GM19035 (cell line): ENCODE measurements around the gene TDRKH.

ENCODE experiments used
- ATAC-seq: cut with Tn5 transposase; IDR thresholded peaks from one replicate; pipeline ENCODE4 v1.9.1; 2021; ENCODE audit not compliant: unreplicated experiment

Gene TDRKH

GRCh38 chr1:151790071-151790939 lies at the start of gene TDRKH:
Gene TDRKH (minus strand): TSS chr1:151790500. CDS start chr1:151783022, 7,478 bp downstream.
- peak; percentile 94 for ATAC-seq

- no peak for ATAC-seq
These were observed 49.4 kb upstream of the TDRKH start, which contains the start of gene C2CD4D for GRCh38 chr1:151839457-151840403. Gene C2CD4D (minus strand): TSS chr1:151839820. CDS start chr1:151838989, 831 bp downstream.

- ATAC-seq, result no peak
These were observed 48.7 kb upstream of the TDRKH start for GRCh38 chr1:151839082-151839412.

- ATAC-seq, result no peak
These were observed 48.2 kb upstream of the TDRKH start for GRCh38 chr1:151838222-151839081.

GRCh38 chr1:151837884-151838221 lies 47.6 kb upstream of the TDRKH start:
- ATAC-seq, result no peak

GRCh38 chr1:151837197-151837596 lies 46.9 kb upstream of the TDRKH start:
- no peak for ATAC-seq

GRCh38 chr1:151835596-151835995 lies 45.3 kb upstream of the TDRKH start:
- no peak for ATAC-seq

GRCh38 chr1:151834239-151834638 lies 43.9 kb upstream of the TDRKH start:
- ATAC-seq, result no peak

GRCh38 chr1:151833172-151833900 lies 43.0 kb upstream of the TDRKH start:
- no peak for ATAC-seq

- ATAC-seq, result no peak
These were observed 42.1 kb upstream of the TDRKH start for GRCh38 chr1:151832318-151832980.

GRCh38 chr1:151831605-151832004 lies 41.3 kb upstream of the TDRKH start, which contains the start of gene RORC:
Gene RORC (minus strand): TSS chr1:151831802. CDS start chr1:151831764, 38 bp downstream.
- no peak for ATAC-seq

GRCh38 chr1:151831256-151831591 lies 40.9 kb upstream of the TDRKH start:
- ATAC-seq, result no peak

GRCh38 chr1:151830055-151830454 lies 39.8 kb upstream of the TDRKH start:
- no peak for ATAC-seq

- no peak for ATAC-seq
These were observed 39.2 kb upstream of the TDRKH start for GRCh38 chr1:151829352-151830046.

- no peak for ATAC-seq
These were observed 38.6 kb upstream of the TDRKH start for GRCh38 chr1:151828921-151829320.

GRCh38 chr1:151827853-151828252 lies 37.6 kb upstream of the TDRKH start:
- ATAC-seq, result no peak

- ATAC-seq, result no peak
These were observed 35.7 kb upstream of the TDRKH start for GRCh38 chr1:151825751-151826660.

GRCh38 chr1:151825204-151825603 lies 34.9 kb upstream of the TDRKH start:
- ATAC-seq, result no peak
